HepG2 (cell line): ENCODE data around the gene AHNAK. TPM values are rescaled to one million over a fixed set of nuclear protein-coding genes. Genes with fewer than 3 reads are reported as not detected.

ENCODE experiments used
- DNMT1 ChIP-seq: sonication (generic); formaldehyde crosslinking; IDR thresholded peaks from 2 replicates; pipeline ENCODE4 v1.5.1; 2020; ENCODE audit warnings: mild to moderate bottlenecking, missing genetic modification reagents
- ELF3 ChIP-seq: IDR thresholded peaks from 2 replicates; pipeline ENCODE4 v1.6.1; 2016; ENCODE audit warnings: missing genetic modification reagents, missing compliant biosample characterization
- KDM4B ChIP-seq: sonication (generic); formaldehyde crosslinking; IDR thresholded peaks from 2 replicates; pipeline ENCODE4 v1.4.0; 2020; ENCODE audit warnings: missing genetic modification reagents
- NFE2L2 ChIP-seq: fragments of 150-350 bp; IDR thresholded peaks from 2 replicates; pipeline ENCODE4 v1.6.1; 2014; ENCODE audit warnings: low read length
- NR1H2 ChIP-seq: sonication (generic); formaldehyde crosslinking; IDR thresholded peaks from 2 replicates; pipeline ENCODE4 v1.8.1; 2022; ENCODE audit warnings: low read depth, missing genetic modification reagents, borderline replicate concordance
- SETDB1 ChIP-seq: sonication (generic); formaldehyde crosslinking; IDR thresholded peaks from 2 replicates; pipeline ENCODE4 v1.5.1; 2020; ENCODE audit warnings: missing genetic modification reagents, mild to moderate bottlenecking, borderline replicate concordance
- ZFP82 ChIP-seq: sonication (generic); formaldehyde crosslinking; IDR thresholded peaks from 2 replicates; pipeline ENCODE4 v1.5.1; 2020; ENCODE audit warnings: mild to moderate bottlenecking, missing genetic modification reagents, borderline replicate concordance
- ZNF124 ChIP-seq: sonication (generic); formaldehyde crosslinking; IDR thresholded peaks from 2 replicates; pipeline ENCODE4 v1.4.0; 2020; ENCODE audit warnings: missing genetic modification reagents
- ZNF329 ChIP-seq: sonication (generic); formaldehyde crosslinking; IDR thresholded peaks from 2 replicates; pipeline ENCODE4 v1.9.0; 2021; ENCODE audit warnings: low read depth, mild to moderate bottlenecking, missing genetic modification reagents
- polyA plus RNA-seq, 8 experiments: library from polyadenylated mRNA; depleted of rRNA in 3 of 8; stranded (reverse) in 7 of 8; unstranded in 1 of 8; fragments of >200 nt; fragmentation: Illumina TruSeq in 4 of 8; extraction: Trizol in 4 of 8; gene quantifications; 2 replicates each; pipeline versions ENCODE4 v1.2.1 to v1.2.3, GENCODE V29; 2011 to 2016; ENCODE audit warnings: low read depth in 4 of 8, missing spikeins in 1 of 8, mixed read lengths in 1 of 8; ENCODE audit not compliant: insufficient read depth in 1 of 8
- total RNA-seq, 5 experiments: library from RNA; depleted of rRNA; stranded (reverse); fragments of >200 nt; fragmentation: Illumina TruSeq; extraction: Trizol; gene quantifications; 2 replicates each; pipeline ENCODE4 v1.2.3, GENCODE V29; 2016; ENCODE audit warnings: low read depth in 1 of 5
- TF ChIP-seq, protein P1 (sequence below): sonication (generic); formaldehyde crosslinking; conservative IDR thresholded peaks from 2 replicates; pipeline ENCODE4 v1.4.0; 2020; ENCODE audit warnings: missing genetic modification reagents
- TF ChIP-seq, protein P2 (sequence below): sonication (generic); formaldehyde crosslinking; IDR thresholded peaks from 2 replicates; pipeline ENCODE4 v1.4.0; 2020; ENCODE audit warnings: mild to moderate bottlenecking, missing genetic modification reagents
- TF ChIP-seq, protein P3 (sequence below): sonication (generic); formaldehyde crosslinking; IDR thresholded peaks from 2 replicates; pipeline ENCODE4 v1.8.1; 2023; ENCODE audit warnings: mild to moderate bottlenecking, missing genetic modification reagents
- TF ChIP-seq, protein P4 (sequence below): sonication (generic); formaldehyde crosslinking; IDR thresholded peaks from 2 replicates; pipeline ENCODE4 v1.4.0; 2020; ENCODE audit warnings: missing genetic modification reagents, borderline replicate concordance
- TF ChIP-seq, protein P5 (sequence below): sonication (generic); formaldehyde crosslinking; conservative IDR thresholded peaks from 2 replicates; pipeline ENCODE4 v1.5.0; 2020; ENCODE audit warnings: missing genetic modification reagents
- TF ChIP-seq, protein P6 (sequence below): sonication (generic); formaldehyde crosslinking; IDR thresholded peaks from 2 replicates; pipeline ENCODE4 v1.5.1; 2020; ENCODE audit warnings: mild to moderate bottlenecking, missing genetic modification reagents

The AHNAK gene
- total and polyA plus RNA-seq, 2 of the 13 experiments (the other 11 are each of a cell fraction or from before 2014, with no cell fraction given) = 23.4 to 25.0 TPM

DNA sequence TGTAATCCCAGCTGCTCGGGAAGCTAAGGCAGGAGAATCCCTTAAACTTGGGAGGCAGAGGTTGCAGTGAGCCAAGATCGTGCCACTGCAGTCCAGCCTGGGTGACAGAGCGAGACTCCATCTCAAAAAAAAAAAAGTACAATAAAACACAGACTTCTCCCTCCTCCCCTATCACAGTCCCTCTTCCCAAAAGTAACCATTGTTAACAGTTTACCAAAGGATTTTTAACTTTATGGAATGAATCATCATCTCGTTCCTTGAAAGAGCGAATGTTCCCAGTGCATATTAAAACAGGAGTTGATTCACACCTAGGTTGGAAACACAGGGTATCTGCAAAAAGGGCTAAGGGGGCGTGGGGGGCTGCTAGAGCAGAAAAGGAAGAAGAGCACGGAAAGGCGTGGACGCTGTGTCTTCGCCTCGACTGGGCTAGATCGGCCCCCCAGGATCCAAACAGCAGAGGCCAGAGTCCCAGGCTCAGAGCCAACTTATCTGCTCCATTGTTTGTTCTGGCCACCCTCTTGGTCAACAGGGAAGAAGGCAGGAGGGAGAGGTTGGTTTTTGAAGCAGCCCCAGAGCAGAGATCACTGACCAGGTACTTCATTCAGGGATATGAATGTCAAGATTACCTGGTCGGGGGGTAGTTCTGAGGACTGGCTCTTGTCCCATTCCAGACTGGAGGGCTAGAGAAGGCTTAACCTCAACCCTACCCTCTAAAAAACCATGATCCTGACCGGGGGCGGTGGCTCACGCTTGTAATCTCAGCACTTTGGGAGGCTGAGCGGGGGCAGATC is 2.1 kb upstream of the AHNAK start (continued):
- TF ChIP-seq, protein P1, sequence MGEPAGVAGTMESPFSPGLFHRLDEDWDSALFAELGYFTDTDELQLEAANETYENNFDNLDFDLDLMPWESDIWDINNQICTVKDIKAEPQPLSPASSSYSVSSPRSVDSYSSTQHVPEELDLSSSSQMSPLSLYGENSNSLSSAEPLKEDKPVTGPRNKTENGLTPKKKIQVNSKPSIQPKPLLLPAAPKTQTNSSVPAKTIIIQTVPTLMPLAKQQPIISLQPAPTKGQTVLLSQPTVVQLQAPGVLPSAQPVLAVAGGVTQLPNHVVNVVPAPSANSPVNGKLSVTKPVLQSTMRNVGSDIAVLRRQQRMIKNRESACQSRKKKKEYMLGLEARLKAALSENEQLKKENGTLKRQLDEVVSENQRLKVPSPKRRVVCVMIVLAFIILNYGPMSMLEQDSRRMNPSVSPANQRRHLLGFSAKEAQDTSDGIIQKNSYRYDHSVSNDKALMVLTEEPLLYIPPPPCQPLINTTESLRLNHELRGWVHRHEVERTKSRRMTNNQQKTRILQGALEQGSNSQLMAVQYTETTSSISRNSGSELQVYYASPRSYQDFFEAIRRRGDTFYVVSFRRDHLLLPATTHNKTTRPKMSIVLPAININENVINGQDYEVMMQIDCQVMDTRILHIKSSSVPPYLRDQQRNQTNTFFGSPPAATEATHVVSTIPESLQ (CRISPR knock-in tag) = no peak
- TF ChIP-seq KDM4B (CRISPR knock-in tag) (no peak), SETDB1 (CRISPR knock-in tag) (no peak), ELF3 (peak; percentile 90), ZNF329 (CRISPR knock-in tag) (no peak), ZNF124 (CRISPR knock-in tag) (0 out of 2 replicates have a peak, but pooled peaks have one; percentile 52), NFE2L2 (no peak), DNMT1 (no peak), NR1H2 (CRISPR knock-in tag) (no peak), ZFP82 (no peak)
- TF ChIP-seq, protein P2, sequence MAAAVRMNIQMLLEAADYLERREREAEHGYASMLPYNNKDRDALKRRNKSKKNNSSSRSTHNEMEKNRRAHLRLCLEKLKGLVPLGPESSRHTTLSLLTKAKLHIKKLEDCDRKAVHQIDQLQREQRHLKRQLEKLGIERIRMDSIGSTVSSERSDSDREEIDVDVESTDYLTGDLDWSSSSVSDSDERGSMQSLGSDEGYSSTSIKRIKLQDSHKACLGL = no peak
- TF ChIP-seq, protein P3, sequence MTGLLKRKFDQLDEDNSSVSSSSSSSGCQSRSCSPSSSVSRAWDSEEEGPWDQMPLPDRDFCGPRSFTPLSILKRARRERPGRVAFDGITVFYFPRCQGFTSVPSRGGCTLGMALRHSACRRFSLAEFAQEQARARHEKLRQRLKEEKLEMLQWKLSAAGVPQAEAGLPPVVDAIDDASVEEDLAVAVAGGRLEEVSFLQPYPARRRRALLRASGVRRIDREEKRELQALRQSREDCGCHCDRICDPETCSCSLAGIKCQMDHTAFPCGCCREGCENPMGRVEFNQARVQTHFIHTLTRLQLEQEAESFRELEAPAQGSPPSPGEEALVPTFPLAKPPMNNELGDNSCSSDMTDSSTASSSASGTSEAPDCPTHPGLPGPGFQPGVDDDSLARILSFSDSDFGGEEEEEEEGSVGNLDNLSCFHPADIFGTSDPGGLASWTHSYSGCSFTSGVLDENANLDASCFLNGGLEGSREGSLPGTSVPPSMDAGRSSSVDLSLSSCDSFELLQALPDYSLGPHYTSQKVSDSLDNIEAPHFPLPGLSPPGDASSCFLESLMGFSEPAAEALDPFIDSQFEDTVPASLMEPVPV (CRISPR knock-in tag) = peak; percentile 40; the same call in 1 of the 2 replicates
- TF ChIP-seq, protein P4, sequence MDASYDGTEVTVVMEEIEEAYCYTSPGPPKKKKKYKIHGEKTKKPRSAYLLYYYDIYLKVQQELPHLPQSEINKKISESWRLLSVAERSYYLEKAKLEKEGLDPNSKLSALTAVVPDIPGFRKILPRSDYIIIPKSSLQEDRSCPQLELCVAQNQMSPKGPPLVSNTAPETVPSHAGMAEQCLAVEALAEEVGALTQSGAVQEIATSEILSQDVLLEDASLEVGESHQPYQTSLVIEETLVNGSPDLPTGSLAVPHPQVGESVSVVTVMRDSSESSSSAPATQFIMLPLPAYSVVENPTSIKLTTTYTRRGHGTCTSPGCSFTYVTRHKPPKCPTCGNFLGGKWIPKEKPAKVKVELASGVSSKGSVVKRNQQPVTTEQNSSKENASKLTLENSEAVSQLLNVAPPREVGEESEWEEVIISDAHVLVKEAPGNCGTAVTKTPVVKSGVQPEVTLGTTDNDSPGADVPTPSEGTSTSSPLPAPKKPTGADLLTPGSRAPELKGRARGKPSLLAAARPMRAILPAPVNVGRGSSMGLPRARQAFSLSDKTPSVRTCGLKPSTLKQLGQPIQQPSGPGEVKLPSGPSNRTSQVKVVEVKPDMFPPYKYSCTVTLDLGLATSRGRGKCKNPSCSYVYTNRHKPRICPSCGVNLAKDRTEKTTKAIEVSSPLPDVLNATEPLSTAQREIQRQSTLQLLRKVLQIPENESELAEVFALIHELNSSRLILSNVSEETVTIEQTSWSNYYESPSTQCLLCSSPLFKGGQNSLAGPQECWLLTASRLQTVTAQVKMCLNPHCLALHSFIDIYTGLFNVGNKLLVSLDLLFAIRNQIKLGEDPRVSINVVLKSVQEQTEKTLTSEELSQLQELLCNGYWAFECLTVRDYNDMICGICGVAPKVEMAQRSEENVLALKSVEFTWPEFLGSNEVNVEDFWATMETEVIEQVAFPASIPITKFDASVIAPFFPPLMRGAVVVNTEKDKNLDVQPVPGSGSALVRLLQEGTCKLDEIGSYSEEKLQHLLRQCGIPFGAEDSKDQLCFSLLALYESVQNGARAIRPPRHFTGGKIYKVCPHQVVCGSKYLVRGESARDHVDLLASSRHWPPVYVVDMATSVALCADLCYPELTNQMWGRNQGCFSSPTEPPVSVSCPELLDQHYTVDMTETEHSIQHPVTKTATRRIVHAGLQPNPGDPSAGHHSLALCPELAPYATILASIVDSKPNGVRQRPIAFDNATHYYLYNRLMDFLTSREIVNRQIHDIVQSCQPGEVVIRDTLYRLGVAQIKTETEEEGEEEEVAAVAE (CRISPR knock-in tag) = no peak
- TF ChIP-seq, protein P5, sequence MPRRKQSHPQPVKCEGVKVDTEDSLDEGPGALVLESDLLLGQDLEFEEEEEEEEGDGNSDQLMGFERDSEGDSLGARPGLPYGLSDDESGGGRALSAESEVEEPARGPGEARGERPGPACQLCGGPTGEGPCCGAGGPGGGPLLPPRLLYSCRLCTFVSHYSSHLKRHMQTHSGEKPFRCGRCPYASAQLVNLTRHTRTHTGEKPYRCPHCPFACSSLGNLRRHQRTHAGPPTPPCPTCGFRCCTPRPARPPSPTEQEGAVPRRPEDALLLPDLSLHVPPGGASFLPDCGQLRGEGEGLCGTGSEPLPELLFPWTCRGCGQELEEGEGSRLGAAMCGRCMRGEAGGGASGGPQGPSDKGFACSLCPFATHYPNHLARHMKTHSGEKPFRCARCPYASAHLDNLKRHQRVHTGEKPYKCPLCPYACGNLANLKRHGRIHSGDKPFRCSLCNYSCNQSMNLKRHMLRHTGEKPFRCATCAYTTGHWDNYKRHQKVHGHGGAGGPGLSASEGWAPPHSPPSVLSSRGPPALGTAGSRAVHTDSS (CRISPR knock-in tag) = no peak
- TF ChIP-seq, protein P6, sequence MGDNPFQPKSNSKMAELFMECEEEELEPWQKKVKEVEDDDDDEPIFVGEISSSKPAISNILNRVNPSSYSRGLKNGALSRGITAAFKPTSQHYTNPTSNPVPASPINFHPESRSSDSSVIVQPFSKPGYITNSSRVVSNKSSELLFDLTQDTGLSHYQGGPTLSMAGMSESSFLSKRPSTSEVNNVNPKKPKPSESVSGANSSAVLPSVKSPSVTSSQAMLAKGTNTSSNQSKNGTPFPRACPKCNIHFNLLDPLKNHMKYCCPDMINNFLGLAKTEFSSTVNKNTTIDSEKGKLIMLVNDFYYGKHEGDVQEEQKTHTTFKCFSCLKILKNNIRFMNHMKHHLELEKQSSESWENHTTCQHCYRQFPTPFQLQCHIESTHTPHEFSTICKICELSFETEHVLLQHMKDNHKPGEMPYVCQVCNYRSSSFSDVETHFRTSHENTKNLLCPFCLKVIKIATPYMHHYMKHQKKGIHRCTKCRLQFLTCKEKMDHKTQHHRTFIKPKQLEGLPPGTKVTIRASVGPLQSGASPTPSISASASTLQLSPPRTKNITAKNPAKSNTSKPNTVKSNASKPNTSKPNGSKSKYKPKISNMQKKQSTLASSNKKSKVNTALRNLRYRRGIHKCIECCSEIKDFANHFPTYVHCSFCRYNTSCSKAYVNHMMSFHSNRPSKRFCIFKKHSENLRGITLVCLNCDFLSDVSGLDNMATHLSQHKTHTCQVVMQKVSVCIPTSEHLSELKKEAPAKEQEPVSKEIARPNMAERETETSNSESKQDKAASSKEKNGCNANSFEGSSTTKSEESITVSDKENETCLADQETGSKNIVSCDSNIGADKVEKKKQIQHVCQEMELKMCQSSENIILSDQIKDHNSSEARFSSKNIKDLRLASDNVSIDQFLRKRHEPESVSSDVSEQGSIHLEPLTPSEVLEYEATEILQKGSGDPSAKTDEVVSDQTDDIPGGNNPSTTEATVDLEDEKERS (CRISPR knock-in tag) = peak; percentile 80; the same call in 1 of the 2 replicates
